CD4-positive, alpha-beta T cell treated with Interleukin-17A for 1 hour (primary cell): ENCODE data around the gene MPC1.
"Not testable (repeated sequence)": the region's sequence is repeated elsewhere in the genome, so short reads cannot be mapped to it uniquely, and the experiment has no call there.

Experiments
- DNase-seq: peaks from one replicate; pipeline ENCODE4 v3.0.0-alpha.2; 2020

MPC1 gene

DNA sequence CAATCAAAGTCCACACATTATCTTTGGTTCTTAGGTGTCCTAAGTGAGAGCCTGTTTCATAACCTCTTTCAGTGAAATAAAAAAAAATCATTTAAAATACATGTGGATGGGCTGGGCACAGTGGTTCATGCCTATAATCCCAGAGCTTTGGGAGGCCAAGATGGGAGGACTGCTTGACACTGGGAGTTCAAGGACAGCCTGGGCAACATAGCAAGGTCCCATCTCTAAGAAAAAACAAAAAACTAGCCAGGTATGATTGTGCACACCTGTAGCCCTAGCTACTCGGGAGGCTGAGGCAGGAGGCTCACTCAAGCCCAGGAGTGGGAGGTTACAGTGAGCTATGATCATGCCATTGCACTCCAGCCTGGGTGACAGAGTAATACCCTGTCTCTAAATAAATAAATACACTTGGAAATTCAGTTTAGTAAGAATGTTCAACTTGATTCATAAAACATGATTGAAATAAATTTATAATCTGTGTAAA lies 3.6 kb downstream of the MPC1 start:
- DNase-seq: no peak

DNA sequence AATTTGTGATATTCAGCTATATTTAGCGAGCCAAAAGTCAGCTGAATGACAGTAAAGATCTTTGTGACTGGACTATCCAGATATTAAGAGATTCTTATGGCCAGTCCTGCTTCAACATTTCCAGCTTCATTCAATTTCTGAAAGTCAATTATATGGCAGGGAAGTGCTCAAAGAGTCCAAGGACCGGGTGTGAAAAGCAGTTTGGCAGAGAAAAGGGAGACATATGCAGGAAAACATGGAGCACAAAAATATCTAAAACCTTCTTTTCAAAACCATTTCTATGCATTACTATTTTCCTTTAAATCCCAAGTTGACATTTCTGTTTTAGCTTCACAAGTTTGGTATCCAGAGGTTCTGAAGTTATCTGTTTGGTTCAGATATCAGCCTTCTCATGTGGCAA lies 5.0 kb downstream of the MPC1 start:
- no peak for DNase-seq

DNA sequence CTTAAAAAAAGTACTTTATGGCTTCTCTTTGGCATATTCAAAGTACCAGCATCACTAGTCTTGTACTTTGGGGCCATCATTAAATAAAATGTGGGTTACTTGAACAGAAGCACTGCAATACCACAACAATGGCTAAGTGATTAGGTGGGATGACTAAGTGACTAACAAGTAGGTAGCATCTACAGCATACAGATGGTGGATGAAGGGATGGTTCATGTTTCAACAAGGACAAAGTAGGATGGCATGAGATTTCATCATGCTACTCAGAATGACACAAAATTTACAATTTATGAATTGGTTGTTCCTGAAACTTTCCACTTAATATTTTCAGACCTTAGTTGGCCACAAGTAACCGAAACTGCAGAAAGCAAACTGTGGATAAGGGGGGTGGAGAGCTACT lies 7.7 kb downstream of the MPC1 start:
- DNase-seq: no peak

DNA sequence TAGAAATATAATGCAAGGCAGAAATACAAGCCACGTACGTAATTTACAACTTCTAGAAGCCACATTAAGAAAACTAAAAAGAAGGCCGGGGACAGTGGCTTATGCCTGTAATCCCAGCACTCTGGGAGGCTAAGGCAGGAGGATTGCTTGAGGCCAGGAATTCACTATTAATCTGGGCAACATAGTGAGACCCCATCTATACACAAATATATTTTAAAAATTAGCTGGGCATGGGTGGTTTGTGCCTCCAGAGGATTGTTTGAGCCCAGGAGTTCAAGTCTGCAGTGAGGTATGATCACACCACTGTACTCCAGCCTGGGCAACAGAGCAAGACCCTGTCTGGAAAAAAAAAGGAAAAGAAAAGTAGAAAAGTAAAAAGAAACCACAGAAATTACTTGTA lies 12.3 kb downstream of the MPC1 start:
- DNase-seq: no peak

DNA sequence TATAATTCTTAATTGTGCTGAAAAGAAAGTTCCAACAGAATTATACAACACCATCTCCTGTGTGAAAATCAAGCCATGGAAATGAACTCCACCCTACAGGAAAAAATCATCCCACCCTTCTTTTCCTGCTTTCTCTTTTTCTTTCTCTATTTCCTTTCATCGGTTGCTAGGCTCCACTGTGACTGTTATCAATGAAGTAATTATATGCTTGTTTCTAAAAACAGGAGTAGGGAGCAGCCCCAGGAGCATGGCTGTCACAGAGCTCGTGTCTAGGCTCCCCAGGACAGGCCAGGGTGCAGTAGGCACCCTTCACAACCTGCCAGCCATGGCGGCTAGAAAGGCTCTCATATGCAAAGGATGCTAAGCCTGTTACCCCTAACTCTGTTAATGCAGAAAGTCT lies 13.0 kb downstream of the MPC1 start:
- no peak for DNase-seq

DNA sequence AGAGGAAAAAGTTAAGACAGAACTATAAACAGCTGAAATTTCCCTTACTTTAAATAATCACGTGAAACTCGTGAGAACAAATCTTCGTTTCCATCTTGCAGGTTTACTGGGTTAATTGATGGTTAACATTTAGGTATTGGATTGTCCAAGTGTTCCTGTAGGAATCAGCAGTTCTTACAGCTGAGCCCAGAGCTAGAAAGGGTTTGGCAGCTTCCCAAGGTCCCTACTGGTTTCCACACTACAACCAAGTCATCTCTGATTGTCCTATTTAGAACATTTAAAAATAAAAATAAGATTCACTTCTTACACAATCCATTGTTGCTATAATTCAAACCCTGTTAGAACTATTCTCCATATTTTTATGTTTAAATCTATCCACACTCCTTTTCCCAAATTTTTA lies 15.8 kb downstream of the MPC1 start:
- DNase-seq: no peak

DNA sequence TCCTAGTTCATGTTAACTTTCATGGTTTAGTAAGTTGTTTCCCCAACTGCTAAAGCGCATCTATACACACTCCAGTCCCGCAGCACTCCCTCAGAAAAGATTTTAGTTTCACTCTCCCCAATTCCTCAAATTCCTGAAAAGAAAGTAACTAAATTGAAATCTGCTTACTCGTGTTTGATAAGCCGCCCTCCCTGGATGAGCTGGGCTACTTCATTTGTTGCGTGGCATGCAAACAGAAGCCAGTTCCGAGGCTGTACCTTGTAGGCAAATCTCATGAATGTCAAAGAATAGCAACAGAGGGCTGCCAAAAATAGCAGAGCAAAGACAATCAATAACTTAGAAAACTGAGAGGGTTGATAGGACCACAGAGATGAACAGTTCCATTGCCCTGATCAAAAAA lies 16.9 kb downstream of the MPC1 start:
- no peak for DNase-seq

DNA sequence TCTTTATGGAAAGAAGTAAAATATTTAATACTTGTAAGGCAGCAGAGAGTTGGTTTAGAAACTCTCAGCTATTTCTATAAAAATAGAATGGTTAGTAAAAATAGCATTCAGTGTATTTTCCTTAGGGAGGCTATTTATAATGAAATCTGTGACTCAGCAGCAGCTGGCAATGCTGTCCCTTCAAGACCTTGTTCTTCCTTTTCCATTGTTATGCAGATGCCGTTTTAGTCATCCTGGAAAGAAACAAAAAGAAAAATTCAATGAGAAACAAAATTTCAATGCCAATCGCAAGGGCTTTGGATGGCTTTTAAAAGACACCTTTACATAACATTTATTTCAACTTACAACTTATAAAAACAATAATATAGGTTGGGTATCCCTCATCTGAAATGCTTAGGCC lies 17.5 kb downstream of the MPC1 start:
- no peak for DNase-seq

DNA sequence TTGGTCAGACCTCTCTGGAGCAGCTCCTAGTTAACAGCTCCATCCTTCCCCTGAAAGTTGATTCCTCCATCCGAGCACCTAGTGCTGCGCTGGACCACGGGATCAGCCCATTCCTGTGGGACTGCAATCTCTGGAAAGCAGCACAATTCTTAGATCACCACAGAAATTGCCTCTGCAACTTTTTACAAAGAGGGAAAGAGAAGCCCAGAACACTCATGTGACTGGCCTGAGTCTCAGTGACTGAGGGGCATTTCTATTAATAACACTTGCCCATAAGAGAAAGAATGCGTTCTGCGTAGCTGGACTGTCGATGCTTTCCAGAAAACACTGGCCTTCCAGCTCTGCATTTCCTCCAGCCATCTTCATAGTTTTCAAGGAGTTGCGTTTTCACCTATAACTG lies 18.3 kb downstream of the MPC1 start:
- DNase-seq: no peak

DNA sequence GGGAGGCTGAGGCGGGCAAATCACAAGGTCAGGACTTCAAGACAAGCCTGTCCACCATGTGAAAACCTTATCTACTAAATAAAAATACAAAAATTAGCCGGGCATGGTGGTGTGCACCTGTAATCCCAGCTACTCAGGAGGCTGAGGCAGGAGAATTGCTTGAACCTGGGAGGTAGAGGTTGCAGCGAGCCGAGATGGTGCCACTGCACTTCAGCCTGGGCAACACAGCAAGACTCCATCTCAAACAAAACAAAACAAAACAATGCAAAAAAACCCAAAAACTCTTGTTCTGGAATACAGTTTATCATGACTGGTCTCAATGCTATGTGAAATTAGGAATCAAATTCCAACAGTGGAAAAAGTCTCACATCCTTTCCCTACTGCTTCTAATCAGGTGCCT lies 20.3 kb downstream of the MPC1 start:
- DNase-seq: not testable (repeated sequence)

DNA sequence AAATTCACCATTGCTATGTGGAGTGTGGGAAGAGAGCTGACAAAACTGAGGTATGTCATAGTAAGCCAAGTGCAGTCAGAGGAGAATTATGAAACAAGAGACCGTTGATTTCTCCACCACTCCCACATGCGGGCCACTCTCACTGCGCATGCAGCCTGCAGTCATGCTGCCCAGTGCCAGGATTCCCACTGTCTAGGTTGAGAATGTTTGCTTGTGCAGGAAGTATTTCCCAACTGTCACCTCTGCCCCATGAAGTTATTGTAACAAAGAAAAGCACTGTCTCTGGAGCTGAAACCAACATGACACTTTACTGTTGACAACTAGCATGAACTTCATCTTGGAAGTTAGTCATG lies 21.7 kb downstream of the MPC1 start:
- no peak for DNase-seq

DNA sequence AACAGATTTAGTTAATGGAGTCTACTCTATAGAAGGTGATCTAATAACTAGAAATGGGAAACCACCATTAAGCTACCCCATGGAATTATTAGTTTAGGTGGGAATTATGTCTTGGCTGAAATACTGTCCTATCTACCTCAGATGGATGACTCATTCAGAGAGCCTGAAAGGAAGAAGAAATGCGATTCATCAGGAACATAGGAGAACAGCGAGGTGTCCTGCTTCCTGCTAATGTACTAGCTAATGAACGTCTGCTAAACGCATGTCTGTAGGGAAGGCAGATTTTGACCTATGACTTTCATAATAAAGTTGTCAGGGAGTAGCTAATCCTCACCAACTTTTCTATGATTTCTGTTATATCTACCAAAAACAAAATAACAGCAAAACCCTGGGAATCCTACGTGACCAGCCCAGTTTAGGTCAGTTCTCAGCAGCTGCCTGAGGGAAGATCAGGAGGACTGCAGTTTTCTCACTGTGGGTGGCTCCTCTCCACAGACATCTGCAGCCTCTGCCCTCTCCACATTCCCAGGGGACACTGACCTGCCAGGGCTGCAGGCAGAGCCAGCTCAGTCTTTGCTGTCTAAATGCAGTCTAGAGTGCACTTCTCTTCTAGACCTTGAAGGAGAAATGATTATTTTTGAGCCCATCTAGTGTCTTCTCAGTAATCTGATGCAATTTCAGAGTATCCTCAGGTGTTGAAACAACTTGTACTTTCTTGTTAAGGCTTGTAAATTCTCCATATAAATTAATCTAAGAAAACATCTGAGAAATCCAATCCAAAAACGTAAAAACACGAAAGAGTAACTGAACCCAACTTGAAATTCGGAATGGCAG lies 22.3 kb downstream of the MPC1 start:
- DNase-seq: no peak

DNA sequence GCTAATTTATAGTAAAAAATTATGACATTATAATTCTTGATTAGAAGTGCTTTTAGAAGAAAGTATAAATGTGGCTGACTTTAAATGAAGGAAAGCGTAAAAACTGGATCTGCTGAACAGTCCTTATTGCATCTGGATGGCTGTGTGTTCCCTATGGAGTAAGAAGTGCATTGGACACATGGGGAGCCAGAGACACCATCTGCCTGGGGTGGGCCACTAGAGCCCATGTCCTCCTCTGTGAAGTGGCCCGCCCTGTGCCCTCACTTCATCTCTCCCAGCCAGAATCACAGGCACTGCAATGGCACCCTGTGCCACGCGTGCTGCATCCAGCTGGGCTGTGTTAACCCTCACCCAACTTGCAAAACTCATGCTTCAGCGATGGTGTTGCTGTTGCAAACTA lies 27.2 kb downstream of the MPC1 start:
- no peak for DNase-seq

DNA sequence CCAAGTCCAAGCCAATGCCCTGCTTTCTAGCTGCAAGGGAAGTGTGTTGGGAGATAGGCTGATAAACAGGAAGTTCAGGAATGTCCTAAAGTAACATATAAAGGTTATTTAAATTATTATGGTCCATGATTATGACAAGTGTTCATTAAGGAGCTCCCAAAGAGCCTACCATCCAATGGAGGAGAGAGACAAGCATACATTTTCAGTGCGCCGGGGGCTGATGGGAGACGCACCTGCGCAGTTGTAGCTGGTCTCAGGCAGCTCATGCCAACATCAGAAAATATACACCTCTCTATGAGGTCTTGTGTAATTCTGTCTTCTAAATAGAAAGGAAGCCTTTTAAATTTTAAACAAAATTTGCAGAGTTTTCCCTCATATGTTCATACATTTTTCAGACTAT lies 27.8 kb downstream of the MPC1 start:
- no peak for DNase-seq

DNA sequence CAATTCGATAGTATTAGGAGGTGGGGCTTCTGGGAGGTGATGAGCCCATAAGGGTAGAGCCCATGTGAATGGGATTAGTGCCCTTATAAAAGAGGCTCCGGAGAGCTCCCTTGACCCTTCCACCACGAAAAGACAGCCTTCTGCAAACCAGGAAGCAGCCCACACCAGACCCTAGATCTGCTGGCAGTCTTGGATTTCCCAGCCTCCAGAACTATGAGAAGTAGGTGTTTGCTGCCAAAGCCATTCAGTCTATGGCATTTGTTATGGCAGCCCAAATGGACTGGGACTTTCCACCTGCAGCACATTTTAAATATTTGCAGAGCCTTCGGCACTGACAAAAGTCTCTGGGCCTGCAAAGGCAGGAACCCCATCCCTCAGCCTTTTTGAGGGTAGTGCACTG lies 28.6 kb downstream of the MPC1 start:
- no peak for DNase-seq

DNA sequence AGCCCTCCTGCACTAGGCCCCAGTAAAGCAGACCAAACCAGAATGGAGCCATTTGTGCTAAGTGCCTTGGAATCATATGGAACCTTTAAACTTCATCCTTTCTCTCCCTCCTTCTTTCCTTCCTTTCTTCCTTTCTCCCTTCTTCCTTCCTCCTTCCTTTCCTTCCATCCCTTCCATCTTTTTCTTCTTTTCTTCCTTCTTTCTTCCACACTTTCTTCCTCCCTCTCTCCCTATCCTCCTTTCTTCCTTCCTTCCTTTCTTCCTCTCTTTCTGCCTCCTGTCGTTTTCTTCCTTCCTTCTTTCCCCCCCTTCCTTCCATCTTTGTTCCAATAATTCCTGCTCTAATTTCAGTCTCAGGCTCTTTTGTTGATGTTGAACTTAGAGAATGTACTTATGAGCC lies 29.2 kb downstream of the MPC1 start:
- DNase-seq: no peak

DNA sequence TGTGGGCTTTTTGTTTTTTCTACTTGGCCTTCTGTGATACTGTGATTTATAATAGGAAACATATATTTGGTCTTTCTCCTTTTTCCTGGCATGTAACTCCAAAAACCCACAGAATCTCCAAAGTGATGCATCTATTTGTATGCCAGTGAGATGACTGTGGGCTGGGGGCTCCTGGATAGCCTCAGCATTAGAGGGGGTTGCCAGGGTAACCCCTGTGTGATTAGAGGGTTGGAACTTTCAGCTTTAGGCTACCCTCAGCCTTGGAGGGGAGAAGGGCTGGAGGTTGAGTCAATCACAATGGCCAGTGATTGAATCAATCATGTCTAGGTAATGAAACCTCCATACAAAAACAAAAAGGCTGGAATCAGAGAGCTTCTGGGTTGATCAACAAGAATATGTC lies 29.8 kb downstream of the MPC1 start:
- no peak for DNase-seq

DNA sequence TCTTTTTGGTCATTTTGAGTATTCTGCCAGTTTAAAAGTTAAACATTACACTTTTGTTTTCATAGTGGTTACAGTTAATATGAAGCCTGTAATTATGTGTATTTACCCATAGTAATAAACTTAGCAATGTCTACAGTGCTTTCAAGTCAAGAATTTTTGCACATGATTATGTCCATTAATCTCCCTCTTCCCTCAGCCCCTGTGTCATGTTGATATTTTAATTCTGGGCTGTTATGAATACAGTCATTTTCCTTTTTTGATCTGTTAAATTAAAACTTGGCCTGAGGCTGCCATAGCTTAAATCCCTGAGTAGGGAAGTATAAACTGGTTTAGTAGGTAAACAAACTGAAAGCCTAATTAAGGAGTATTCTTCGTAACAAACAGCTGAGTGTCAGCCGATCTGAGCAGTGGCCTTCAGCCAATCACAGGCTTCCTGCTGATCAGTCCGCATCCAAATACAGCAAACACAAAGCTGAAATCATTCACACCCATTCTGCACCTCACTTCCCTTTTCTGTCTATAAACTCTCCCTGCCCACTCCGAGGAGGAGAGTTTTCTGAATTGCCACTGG lies 30.9 kb downstream of the MPC1 start:
- no peak for DNase-seq

DNA sequence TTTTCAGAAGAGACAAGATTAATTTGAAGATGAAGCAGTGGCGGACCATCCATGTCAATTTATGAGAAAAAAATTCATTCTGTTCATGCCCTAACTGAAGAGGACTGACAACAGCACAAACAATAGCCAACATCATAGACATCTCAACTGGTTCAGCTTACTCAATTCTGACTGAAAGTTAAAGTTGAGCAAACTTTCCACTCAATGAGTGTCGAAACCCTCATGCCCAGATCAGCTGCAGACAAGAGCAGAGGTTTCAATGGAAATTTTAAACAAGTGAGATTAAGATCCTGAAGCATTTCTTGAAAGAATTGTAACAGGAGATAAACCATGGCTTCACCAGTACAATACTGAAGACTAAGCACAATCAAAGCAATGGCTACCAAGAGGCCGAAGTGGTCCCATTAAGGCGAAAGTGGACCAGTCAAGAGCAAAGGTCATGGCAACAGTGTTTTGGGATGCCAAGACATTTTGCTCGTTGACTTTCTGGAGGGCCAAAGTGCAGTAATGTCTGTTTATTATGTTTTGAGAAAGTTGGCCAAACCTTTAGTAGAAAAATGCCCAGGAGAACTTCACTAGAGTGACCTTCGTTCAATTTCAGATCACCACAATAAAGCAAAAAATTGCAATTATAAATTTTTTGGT lies 34.3 kb downstream of the MPC1 start:
- no peak for DNase-seq

DNA sequence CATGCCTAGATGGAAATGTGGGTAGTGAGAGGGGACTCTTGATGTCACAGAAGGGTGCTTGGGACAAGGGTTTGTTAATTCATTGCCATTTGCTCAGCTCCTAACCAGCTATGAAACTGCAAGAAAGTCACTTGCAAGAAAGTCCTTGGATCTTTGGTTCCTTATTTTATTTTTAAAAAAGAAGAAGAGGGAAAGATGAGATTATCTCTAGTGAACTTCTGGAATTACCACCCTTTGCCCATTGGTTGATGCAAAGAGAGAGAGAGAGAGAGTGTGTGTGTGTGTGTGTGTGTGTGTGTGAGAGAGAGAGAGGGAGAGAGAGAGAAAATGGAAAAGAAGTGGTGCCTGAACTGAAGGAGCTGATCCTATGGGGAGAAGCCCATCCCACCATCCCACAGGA lies 35.8 kb downstream of the MPC1 start:
- DNase-seq: no peak

DNA sequence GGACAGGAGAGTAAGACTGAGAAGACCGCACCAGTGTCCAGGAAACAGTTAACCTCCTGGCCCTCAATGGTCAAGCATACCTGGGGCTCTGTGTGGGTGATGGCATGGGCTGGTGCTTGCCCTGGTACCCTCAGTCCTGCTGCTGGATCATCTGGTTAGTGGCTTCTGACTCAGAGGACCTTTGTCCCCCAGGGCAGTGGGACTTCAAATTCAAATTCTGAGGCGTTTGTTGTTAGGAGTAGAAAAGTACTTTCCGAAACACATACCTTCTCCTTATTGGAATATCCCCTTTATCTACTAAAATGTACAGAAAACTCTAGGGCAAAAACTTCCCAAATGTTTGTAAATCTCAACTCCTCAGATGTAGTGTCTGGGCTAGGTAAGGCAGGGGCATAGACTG lies 36.3 kb downstream of the MPC1 start:
- DNase-seq: no peak

DNA sequence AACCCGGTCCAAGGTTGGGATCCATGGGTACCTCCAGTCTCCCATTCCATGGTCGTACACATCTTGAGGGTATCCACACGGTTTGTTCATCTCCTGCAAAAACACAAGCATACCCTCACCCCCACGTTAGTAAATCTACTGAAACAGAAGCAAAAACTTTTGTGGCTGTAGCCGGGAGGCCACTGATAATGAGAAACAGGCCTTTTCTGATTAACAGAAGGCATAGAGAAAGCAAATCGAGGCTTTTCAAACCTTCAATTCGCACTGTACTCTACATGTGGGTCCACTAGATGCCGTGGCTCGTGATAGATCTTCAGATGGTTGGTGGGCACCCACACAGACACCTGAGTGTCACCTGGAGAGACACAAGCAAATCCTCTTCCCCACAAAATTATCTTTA lies 37.1 kb downstream of the MPC1 start:
- DNase-seq: not testable (repeated sequence)

DNA sequence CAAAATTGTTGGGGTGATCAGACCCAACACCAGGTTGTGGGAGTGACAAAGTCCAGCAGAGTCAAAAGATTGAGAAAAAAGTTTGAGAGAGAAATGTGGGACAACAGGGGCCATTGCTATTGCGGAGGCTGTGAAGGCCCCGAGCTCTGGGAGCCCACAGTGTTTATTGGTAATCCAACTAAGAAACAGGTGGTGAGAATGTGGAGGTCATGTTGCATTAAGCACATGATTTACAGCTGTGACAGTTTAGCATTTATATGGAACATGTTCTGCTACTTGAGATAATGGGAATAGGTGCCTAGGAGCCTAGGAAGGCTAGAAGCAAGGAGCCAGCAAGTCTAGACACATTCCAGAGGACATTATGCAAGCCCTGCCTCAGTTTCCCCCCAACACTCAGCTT lies 37.8 kb downstream of the MPC1 start:
- not testable (repeated sequence) for DNase-seq

DNA sequence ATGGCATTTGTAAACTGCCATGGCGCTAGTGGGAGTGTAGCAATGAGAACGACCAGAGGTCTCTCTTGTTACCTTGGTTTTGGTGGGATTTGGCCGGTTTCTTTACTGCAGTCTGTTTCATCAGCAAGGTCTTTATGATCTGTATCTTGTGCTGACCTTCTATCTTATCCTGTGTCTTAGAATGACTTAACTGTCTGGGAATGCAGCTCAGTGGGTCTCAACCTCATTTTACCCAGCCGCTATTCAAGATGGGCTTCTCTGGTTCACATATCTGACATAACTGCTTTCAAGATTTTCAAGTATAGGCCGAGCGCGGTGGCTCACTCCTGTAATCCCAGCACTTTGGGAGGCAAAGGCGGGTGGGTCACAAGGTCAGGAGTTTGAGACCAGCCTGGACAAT lies 38.5 kb downstream of the MPC1 start:
- DNase-seq: no peak

DNA sequence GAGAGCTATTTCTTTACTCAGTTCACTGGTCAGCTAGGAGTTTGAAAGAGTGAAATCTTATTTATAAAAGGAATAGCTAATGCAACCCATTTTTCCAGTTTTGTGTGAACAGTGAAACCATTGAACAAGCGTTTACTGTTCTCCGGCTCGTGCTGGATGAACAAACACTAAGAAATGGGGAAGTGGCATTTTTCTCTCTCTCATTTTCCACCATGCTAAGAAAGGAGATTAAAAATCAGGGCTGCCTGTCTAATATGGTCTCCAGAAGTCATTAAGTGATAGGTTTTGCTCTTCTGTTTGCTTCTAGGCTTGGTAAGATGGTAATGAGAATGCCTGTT lies 39.6 kb downstream of the MPC1 start:
- DNase-seq: no peak
